ENCODE results near the gene ERFE.
"Not testable (repeated sequence)": the region's sequence is repeated elsewhere in the genome, so short reads cannot be mapped to it uniquely, and the experiment has no call there.

ERFE gene

GRCh38 chr2:238171072-238171431 is 12.3 kb downstream of the ERFE start:
- not testable (repeated sequence) for DNase-seq

- DNase-seq: no peak
Measured at GRCh38 chr2:238171575-238172187, 12.9 kb downstream of the ERFE start.

DNA sequence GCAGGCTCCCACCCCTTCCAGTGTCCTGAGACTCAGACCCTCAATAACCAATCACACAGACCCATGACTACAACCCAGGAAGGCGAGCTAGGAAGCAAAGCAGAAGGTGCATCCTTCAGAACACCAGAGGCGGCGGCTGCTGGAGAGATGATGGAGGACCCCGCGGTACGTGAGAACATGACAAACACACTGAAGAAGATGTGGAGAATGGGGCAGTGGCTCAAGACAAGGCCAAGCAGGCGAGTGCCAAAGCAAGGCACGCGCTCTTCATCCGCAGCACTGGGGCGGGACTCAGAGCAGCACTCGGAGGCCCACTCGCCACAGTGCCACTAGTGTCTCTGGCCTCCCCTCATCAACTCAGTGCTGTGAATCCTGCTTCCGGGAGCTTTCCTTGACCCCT is 13.7 kb downstream of the ERFE start:
- DNase-seq: no peak

DNA sequence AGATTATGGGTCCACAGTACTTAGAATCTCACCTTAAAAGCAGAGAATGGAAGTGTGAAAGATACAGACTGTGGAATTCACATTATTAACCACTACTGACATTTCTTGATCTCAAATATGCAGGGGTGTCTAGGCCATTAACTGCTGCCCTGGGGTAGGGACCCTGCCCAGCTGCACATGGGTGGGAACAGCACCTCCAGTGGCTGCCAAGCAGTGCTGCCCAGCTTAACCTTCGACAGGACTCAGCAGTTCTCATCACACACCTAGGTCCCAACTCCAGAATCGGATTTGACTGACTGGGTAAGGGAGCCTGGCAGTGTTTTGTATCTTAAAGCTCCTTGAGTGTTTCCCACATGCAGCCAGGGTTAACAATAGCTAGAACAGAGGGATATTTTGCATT is 14.9 kb downstream of the ERFE start:
- no peak for DNase-seq

GRCh38 chr2:238174291-238174690 is 15.5 kb downstream of the ERFE start:
- no peak for DNase-seq

- no peak for DNase-seq
Measured at GRCh38 chr2:238174701-238175100, 15.9 kb downstream of the ERFE start.

DNA sequence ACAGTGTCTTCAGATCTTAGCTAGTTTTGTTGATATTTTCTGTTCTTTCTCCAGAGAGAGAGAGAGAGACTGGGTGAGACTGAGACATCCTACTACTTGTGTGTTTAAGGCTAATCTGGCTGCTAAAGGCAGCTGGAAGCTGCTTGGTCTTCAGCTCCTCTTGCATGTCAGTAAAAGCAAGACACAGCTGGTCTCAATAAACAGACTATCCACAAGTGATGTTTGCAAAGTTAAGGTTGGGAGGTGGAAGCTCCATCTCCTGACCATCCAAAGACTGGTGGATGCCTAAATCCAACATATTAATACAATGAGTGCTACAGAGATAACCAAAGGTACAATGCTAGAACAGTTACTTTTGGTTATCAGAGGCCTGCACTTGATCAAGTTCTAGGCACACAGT is 17.8 kb downstream of the ERFE start:
- no peak for DNase-seq

DNA sequence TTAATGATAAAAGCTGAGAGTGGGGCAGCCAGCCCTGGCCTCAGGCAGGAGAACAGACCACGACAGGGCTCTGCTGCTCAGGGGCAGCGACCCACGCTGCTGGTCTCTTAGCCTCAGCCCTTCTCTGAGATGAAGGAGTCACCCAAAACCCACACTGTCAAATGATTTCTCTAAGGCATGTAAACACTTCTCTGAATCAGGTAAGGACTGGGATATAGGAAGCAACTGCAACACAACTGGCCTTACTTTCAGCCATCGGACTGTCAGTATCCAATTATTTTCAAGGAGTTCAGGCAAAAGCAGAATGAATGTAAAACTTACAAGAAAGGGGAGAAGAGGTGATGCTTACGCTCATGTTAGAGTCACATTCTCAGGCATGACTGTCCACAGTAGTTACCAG is 21.8 kb downstream of the ERFE start:
- DNase-seq: no peak

- DNase-seq: no peak
Measured at GRCh38 chr2:238182362-238182761, 23.6 kb downstream of the ERFE start.

DNA sequence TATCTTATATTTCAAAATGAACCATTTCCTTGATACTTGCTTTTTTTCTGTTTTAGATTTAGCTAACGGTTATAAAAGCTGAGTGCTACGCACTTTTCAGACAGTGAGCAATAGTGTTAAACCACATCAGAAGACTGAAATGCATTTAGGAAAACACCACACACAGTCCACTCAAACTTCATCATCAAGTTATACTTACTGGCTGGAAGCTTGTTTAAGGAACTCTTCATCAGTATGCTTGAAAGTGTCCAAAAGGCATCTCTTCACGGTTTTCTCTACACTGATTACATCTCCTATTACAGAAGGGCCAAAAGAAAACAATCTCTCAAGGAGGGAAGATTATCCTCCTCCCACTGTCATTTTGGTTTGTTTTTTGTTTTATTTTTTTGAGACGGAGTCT is 25.1 kb downstream of the ERFE start:
- no peak for DNase-seq

GRCh38 chr2:238187618-238188548 is 29.1 kb downstream of the ERFE start:
- DNase-seq: no peak

DNA sequence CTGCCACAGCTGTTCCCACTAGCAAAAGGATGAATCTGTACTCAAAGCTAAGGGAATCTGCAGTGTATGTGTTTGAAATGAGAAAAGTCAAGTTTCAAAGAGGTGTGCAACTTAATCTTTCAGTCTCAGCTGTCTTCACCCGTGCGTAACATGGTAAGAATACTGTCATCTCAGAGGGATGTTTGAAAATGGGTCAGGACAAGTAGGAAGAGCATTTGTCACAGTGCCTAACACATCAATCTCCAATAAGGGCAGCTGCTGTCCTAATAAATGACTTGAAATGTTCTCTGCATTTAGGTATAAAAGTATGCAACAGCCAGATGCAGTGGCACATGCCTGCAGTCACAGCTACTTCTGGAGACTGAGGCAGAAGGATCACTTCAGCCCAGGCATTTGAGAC is 31.7 kb downstream of the ERFE start:
- DNase-seq: no peak

- DNase-seq: no peak
Measured at GRCh38 chr2:238202326-238203093, 43.7 kb downstream of the ERFE start.

- DNase-seq: peak; percentile 89
Measured at GRCh38 chr2:238203094-238203972, 44.6 kb downstream of the ERFE start, which contains the start of gene ILKAP. TSS of gene ILKAP (minus strand) at chr2:238203695. CDS start at chr2:238203553, 142 bp downstream.

- DNase-seq: no peak
Measured at GRCh38 chr2:238203973-238204683, 45.4 kb downstream of the ERFE start.

DNA sequence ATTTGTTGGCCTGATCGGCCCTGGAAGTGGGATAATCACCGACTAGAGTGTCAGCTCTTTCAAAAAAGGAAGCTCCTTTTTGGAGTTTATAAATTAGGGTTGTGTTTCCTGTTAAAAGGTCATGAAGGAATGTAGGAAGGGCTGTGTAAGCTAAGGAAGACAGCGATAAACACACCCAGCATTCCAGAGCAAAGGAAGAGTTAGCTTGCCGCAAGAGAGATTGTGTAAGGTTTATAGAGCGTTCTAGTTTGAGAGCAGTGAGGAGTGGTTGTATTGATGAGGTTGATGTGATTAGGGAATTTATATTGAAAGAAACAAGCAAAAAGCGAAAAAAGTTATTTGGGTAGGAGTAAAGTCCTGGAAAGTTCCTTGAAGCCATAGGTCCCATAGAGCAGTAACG is 48.2 kb downstream of the ERFE start:
- DNase-seq: no peak

GRCh38 chr2:238216651-238217184 is 57.9 kb downstream of the ERFE start:
- no peak for DNase-seq

All from CD4-positive, alpha-beta T cell treated with Interferon gamma for 1 hour (primary cell).